GM21515 (cell line): ENCODE measurements around the gene TBXAS1.

ENCODE experiments used
- ATAC-seq: cut with Tn5 transposase; IDR thresholded peaks from one replicate; pipeline ENCODE4 v1.9.1; 2021; ENCODE audit not compliant: unreplicated experiment

TBXAS1 gene

GRCh38 chr7:140039896-140040295 is 210.8 kb downstream of the TBXAS1 start:
- ATAC-seq: no peak

- no peak for ATAC-seq
These were observed 212.8 kb downstream of the TBXAS1 start for GRCh38 chr7:140041659-140042385.

GRCh38 chr7:140042386-140042670 is 213.3 kb downstream of the TBXAS1 start:
- ATAC-seq: no peak

- ATAC-seq: no peak
These were observed 215.2 kb downstream of the TBXAS1 start for GRCh38 chr7:140044251-140044650.

GRCh38 chr7:140045697-140046096 is 216.6 kb downstream of the TBXAS1 start:
- no peak for ATAC-seq

- ATAC-seq: no peak
These were observed 218.1 kb downstream of the TBXAS1 start for GRCh38 chr7:140047197-140047596.

GRCh38 chr7:140048138-140048537 is 219.1 kb downstream of the TBXAS1 start:
- ATAC-seq: no peak

- ATAC-seq: no peak
These were observed 219.9 kb downstream of the TBXAS1 start for GRCh38 chr7:140048989-140049338.

GRCh38 chr7:140049339-140050024 is 220.4 kb downstream of the TBXAS1 start:
- ATAC-seq: no peak

- no peak for ATAC-seq
These were observed 221.0 kb downstream of the TBXAS1 start for GRCh38 chr7:140050100-140050499.

GRCh38 chr7:140051820-140052219 is 222.8 kb downstream of the TBXAS1 start:
- no peak for ATAC-seq

- ATAC-seq: peak; percentile 95
These were observed 224.9 kb downstream of the TBXAS1 start for GRCh38 chr7:140053812-140054539.

- ATAC-seq: no peak
These were observed 225.7 kb downstream of the TBXAS1 start for GRCh38 chr7:140054751-140055150.

- ATAC-seq: no peak
These were observed 226.8 kb downstream of the TBXAS1 start for GRCh38 chr7:140055833-140056232.

GRCh38 chr7:140056431-140057142 is 227.5 kb downstream of the TBXAS1 start:
- no peak for ATAC-seq

GRCh38 chr7:140057143-140057535 is 228.1 kb downstream of the TBXAS1 start:
- ATAC-seq: no peak

GRCh38 chr7:140058517-140058916 is 229.5 kb downstream of the TBXAS1 start:
- ATAC-seq: no peak

- ATAC-seq: no peak
These were observed 230.5 kb downstream of the TBXAS1 start for GRCh38 chr7:140059273-140060242.

GRCh38 chr7:140060243-140060630 is 231.2 kb downstream of the TBXAS1 start:
- no peak for ATAC-seq

- no peak for ATAC-seq
These were observed 231.9 kb downstream of the TBXAS1 start for GRCh38 chr7:140060788-140061606.
